AG10803 (cell line): ENCODE results near the gene OTOS.

ENCODE experiments used
- DNase-seq: peaks from one replicate; pipeline ENCODE4 v3.0.0; 2010; ENCODE audit warnings: low read depth
- H3K4me3 ChIP-seq: 2 replicates; pipeline ENCODE4 v1.5.1; 2011; ENCODE audit warnings: mild to moderate bottlenecking, low read length, control low read depth
- TF ChIP-seq, protein P1 (sequence below): conservative IDR thresholded peaks from 2 replicates; pipeline ENCODE4 v1.5.1; 2011; ENCODE audit warnings: mild to moderate bottlenecking, low read length, control low read depth, inconsistent platforms

OTOS gene

GRCh38 chr2:240141736-240142135, 1.3 kb upstream of the OTOS start:
- no peak for DNase-seq
- TF ChIP-seq, protein P1, sequence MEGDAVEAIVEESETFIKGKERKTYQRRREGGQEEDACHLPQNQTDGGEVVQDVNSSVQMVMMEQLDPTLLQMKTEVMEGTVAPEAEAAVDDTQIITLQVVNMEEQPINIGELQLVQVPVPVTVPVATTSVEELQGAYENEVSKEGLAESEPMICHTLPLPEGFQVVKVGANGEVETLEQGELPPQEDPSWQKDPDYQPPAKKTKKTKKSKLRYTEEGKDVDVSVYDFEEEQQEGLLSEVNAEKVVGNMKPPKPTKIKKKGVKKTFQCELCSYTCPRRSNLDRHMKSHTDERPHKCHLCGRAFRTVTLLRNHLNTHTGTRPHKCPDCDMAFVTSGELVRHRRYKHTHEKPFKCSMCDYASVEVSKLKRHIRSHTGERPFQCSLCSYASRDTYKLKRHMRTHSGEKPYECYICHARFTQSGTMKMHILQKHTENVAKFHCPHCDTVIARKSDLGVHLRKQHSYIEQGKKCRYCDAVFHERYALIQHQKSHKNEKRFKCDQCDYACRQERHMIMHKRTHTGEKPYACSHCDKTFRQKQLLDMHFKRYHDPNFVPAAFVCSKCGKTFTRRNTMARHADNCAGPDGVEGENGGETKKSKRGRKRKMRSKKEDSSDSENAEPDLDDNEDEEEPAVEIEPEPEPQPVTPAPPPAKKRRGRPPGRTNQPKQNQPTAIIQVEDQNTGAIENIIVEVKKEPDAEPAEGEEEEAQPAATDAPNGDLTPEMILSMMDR = no peak
- H3K4me3 ChIP-seq = no peak overlapping the region

DNA sequence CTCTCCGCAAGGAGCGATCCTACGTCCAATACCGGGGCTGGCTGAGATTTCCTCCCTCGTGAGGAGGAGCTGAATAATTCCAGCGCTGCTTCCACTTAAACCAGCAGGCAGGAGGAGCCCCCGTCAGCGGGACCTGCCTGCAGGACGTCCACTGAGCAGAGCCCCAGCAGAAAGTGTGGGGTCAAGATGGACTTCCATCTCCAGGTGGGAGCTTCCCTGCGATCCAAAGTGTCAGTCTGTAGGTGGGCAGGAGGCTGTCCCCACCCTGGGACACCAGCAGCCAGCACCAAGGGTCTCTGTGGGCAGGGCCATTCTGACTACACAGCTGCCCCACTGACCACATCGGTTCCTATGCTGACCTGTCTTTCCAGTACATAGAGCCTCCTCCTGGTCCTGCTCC, 462 bp upstream of the OTOS start:
- no peak for DNase-seq
- TF ChIP-seq, protein P1 = no peak
- H3K4me3 ChIP-seq = no peak overlapping the region

DNA sequence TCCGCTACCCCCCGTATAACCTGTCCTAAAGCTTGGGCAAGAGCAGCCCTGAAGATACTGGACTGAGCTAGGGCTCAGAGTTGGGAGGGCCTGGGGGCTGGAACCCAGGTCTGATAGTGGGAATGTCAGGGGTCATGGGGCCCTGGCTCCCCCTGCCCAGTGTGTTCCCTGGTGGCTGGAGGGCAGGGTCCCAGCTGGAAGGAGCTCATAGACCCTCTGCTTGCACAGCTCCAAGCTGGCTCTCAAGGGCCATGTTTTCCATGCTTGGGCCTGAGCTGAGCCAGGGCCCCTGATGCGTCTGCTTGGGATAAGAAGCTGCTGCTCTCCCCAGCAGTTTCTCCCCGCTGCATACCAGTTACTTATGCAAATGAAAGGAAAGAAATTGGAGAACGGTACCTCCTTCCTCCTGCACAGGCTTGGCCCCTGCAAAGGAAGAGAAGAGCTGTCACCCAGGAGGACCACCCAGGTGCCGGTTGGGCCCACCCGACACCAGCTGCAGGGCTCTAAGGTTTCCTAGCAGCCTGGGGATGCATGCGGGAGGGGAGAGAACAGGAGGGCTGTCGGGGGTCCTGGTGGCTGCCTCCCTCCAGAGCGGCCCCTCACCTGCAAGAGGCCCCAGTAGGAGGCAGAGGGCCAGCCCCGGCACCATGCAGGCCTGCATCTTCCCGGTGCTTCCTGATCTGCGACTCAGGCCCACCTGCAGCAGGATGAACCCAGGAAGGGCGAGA, 628 bp downstream of the OTOS start:
- no peak for DNase-seq
- TF ChIP-seq, protein P1 = no peak
- no peak overlapping the region for H3K4me3 ChIP-seq

DNA sequence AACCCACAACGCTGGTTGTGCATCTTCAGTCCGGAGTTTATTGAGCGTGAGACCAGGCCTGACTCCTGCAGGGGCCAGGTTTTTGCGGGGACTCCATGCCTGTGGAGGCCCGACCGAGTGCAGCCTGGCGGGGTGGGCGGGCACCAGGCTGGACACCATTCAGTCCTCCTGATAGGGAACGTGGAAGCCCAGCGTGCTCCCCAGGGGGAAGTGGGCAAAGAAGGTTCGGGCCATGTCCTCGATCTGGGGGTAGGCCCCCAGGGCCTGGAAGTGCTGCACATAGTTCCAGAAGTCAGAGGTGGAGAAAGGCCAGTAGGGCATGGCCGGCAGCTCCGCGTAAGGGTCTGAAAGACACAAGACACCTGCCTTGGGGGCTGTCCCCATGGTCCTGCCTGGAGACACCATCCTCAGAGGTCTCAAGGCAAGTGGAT, 1.4 kb downstream of the OTOS start:
- DNase-seq = no peak
- TF ChIP-seq, protein P1 = no peak
- H3K4me3 ChIP-seq = no peak overlapping the region

DNA sequence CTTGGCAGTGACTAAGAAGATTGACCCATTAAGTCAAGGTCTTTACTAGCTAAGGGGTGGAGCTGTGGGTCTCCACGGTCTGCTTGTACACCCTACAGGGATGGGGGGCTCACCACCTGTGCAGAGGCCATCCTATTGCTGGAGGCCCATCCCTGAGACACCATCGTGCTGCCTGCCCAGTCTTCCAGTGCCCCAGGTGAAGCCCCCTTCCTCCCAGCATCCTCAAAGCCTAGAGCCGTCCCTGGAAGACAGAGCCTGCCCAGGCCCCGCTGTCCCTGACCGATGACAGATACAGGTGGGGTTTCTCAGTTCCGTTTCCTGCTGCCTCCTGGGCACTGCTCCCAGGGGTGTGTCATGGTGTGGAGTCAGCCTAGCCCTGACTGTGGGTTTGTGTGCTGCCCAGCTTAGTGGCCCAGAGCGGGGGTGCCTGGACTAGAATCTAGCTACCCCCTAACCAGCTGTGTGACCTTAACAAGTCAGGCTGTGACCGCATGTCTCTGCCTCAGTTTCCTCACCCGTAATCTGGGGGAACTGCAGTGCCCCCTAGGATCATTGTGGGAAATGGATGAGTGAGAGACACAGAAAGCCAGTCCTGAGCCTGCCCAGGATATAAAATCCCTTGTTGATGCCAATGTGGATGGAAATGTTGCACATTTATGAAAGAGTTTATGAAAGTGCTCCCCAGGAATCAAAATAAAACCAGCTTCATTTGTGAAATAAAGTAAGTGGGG, 2.0 kb downstream of the OTOS start:
- no peak overlapping the region for H3K4me3 ChIP-seq
- TF ChIP-seq, protein P1 = no peak
- DNase-seq = no peak

DNA sequence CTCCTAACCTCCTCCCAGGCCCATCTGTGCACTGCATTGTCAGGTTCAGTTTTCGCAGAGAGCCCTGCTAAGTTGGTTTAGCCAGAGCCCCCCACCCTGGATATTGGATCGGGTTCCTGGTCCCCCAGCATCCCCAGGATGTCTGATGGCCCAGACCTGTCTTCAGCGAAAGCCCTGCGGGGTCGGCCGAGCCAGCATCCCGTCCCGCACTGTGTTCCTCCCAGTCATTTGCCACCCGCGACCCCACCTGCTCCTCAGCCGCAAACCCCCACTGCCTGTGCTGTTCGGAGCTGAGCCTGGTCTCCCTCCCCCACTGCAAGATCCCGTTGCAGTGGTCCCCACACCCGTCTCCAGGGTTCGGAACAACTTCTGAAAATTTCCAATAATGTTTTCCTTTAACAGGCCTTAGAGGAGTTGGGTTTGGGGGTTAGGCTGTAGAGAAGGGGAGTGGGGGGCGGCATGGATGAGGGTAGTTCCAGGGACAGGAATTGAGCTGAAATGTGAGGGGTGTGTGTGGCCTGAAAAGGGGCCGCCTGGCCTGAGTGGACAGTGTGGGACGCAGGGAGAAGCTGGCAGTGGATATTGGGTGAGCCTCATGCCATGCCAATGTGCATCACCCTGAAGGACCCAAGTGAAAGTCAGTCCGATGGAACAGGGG, 2.7 kb downstream of the OTOS start:
- DNase-seq = no peak
- TF ChIP-seq, protein P1 = no peak

More for the DNA sequence above, 2.7 kb downstream of the OTOS start:
- H3K4me3 ChIP-seq = no peak overlapping the region
